ENCODE results near the gene SLC39A13.

The SLC39A13 gene

DNA sequence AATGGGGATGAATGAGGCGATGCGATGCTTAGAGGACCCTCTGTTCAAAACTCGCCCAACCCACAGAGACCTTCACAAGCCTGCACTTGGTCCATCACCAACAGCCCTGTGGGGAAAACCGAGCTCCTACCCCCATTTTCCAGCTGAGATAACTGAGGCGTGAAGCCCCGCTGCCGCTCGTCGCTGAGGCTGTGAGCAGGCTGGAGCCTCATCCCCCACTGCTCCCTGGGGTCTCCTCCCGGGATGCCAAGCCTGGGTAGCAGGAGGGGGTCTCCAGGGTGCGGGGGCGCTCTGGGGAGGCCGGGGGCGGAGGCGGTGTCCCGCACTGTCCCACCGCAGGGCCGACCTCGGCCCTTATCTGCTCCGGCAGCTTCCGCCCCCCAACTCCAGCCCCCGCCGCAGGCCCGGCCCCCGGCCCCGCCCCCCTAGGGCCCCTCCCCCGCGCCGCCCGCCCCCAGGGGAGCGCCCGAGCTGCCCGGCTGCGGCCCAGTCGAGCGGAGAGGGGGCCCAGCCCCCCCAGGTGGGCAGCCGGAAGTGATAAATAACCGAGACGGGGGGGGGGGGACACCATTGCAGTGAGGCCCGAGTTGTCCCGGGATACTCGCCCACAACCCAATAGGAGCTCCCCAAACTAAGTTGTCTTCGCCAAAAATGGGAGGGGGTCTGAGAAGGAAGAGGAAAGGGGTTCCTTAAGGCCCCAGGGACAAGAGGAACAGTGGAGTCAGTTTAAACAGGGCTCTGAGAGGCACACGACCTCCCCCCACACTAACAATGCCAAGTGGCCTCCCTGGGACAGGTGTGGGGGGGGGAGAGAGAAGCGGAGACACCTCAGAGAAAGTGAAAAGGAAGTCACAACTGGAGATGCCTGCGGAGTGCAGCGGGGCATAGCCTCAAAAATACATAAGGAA, 8.3 kb upstream of the SLC39A13 start:
- DNase-seq (ENCODE audit: low read depth in 2 of 2) = no peak
- TF ChIP-seq, protein P1, sequence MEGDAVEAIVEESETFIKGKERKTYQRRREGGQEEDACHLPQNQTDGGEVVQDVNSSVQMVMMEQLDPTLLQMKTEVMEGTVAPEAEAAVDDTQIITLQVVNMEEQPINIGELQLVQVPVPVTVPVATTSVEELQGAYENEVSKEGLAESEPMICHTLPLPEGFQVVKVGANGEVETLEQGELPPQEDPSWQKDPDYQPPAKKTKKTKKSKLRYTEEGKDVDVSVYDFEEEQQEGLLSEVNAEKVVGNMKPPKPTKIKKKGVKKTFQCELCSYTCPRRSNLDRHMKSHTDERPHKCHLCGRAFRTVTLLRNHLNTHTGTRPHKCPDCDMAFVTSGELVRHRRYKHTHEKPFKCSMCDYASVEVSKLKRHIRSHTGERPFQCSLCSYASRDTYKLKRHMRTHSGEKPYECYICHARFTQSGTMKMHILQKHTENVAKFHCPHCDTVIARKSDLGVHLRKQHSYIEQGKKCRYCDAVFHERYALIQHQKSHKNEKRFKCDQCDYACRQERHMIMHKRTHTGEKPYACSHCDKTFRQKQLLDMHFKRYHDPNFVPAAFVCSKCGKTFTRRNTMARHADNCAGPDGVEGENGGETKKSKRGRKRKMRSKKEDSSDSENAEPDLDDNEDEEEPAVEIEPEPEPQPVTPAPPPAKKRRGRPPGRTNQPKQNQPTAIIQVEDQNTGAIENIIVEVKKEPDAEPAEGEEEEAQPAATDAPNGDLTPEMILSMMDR (IDR thresholded peaks at IDR 0.05; ENCODE audit: low read depth, low read length) = no peak
- H3K4me3 ChIP-seq (replicated peaks in 1 of 2; ENCODE audit: low read depth in 2 of 2, low read length in 2 of 2) = peak overlapping the region; percentile 53

DNA sequence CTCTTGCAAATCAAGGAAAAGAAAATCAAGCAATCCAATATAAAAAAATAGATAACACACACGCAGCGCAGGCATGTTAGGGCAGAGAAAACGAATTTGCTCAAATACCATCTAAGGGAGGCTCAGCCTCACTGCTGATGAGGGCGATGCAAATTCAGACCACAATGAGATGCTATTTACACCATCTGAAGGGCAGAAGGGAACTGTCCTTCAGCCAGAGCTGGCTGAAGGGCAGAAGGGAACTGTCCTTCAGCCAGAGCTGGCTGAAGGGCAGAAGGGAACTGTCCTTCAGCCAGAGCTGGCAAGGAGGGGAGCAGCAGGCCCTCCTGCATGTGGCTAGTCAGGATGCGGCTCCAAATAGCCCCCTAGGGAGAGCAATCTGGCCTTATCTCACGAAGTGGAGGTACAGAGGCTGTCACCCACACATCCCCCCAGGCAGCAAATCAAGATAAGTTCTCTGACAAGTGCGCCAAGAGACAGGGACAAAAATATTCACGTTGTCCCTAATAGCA, 7.6 kb upstream of the SLC39A13 start:
- TF ChIP-seq, protein P1 (IDR thresholded peaks at IDR 0.05; ENCODE audit: low read depth, low read length) = no peak
- no peak for DNase-seq (ENCODE audit: low read depth in 2 of 2)
- no peak overlapping the region for H3K4me3 ChIP-seq (replicated peaks in 1 of 2; ENCODE audit: low read depth in 2 of 2, low read length in 2 of 2)

DNA sequence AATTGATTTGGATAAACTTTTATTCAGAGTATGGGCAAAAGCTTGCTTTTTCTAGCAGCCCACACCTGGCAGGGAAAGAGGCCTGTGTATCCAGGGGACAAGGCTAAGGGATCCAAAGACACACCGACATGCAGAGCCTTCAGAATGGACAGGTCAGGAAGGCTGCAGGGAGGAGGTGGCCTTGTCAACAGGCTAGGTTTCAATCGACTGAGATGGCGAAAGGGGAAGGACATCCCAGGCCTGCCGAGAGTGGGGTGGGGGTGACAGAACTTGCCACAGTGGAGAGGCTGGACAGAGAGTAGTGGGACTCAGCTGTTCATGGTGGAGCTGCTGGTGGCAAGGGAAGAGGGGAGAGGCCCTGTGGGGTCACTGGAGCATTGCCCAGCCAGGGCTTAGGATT, 5.3 kb upstream of the SLC39A13 start:
- H3K4me3 ChIP-seq (replicated peaks in 1 of 2; ENCODE audit: low read depth in 2 of 2, low read length in 2 of 2) = no peak overlapping the region
- DNase-seq (ENCODE audit: low read depth in 2 of 2) = no peak
- TF ChIP-seq, protein P1 (IDR thresholded peaks at IDR 0.05; ENCODE audit: low read depth, low read length) = no peak

DNA sequence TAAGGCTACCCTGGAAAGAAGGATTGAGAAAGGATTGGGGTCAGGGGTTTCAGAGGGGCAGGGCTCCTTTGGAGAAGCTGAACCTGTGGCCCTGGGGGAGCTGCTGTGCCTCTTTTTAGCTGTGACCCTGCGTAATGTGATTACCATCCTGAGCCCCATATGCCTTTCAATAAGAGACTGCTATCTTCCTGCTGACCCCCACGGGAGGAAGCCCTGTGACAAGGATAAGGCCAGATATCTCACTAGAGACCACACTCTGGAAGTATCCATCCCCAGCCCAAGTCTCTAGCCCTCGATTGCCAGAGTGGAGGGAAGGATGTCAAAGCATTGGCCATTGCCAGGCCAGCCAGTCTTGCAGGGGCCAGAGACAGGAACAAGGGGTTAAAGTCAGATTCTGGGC, 4.8 kb upstream of the SLC39A13 start:
- TF ChIP-seq, protein P1 (IDR thresholded peaks at IDR 0.05; ENCODE audit: low read depth, low read length) = no peak
- DNase-seq (ENCODE audit: low read depth in 2 of 2) = no peak
- no peak overlapping the region for H3K4me3 ChIP-seq (replicated peaks in 1 of 2; ENCODE audit: low read depth in 2 of 2, low read length in 2 of 2)

DNA sequence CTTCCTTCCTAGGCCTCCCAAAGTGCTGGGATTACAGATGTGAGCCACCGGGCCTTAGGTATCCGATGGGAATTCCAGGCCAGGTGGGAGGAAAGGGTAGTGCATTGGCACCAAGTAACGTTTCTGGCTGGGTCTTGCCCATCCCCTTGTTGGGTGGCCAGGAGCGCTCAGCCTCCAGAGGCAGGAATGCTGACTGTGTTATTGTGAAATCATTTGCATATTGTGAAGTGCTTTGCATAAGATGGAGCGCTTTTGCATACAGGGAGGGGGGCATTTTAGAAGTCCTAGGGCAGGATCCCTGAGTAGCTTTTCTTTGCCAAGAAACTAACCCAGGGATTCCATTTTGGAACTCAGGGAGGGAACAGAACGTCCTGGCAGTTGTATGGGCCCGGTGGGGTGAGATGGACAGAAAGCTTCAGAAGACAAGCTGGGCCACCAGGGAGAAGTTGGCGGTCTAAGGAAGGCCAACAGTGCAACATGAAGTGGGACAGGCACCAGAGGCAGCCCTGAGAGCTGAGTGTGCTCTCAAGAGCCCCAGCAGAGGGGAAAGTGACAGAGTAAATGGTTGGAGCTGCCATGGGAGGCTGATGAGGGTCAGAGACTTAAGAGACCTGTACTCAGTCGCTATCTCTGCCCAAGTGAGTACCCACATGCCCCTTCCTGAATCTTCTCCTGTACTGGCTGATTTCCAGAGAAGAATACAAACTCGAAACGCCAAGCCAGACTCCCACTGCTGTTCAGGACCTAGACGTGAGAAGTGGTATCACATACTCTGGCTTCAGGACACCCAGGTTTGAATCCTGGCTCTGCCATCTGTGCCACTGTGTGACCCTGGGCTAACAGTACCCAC, 1.3 kb upstream of the SLC39A13 start:
- TF ChIP-seq, protein P1 (IDR thresholded peaks at IDR 0.05; ENCODE audit: low read depth, low read length) = no peak
- peak in 1 of 2 donors; percentile 45 for DNase-seq (ENCODE audit: low read depth in 2 of 2)
- peak overlapping the region; percentile 60 to 64 for H3K4me3 ChIP-seq (replicated peaks in 1 of 2; ENCODE audit: low read depth in 2 of 2, low read length in 2 of 2)

DNA sequence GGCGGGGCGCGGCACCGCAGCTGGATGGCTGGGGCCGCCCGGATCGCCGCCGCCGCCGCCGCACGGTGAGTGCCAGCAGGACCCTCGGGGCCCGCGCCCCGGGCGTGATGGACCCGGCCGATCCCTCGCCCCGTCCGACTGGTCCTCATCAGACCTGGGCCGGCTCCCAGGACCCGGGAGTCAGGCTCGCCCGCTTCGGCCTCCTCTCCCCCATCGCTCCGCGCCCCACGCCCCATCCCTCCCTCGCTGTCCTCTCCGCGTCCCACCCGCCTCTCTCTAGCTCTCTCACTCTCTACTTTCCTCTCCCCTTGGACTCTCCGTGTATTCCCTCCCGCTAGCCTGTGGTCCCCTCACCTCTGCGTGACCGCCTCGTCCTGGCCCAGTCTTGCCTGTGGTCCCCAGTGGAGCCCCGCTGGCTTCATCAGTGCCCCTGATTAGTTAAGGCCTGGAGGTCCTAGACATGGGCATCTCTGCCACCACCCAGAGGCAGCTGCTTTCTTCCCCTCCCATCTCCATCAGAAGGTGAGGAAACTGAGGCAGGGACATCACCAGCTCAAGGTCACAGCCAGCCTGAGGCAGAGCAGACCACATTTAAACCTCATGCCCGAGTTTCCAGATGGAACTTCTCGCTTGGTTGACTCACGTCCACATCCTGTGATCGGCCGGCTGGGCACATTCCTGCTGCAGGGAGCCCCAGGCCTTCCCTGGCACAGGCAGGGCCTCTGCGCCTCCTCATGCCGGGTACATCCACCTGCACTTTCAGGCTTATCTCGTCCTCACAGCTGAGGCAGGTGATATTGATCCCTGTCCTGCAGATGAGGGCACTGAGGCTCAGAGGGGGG, 429 bp downstream of the SLC39A13 start:
- TF ChIP-seq, protein P1 (IDR thresholded peaks at IDR 0.05; ENCODE audit: low read depth, low read length) = no peak

More for the DNA sequence above, 429 bp downstream of the SLC39A13 start:
- peak overlapping the region; percentile 64 to 80 for H3K4me3 ChIP-seq (replicated peaks in 1 of 2; ENCODE audit: low read depth in 2 of 2, low read length in 2 of 2)
- DNase-seq (ENCODE audit: low read depth in 2 of 2) = peak; percentile 83 to 88

Data from cardiac fibroblast (primary cell).